Mesenchymal stem cell (in vitro differentiated cells and primary cell): ENCODE results near the gene COPZ2.
A peak's percentile ranks its signal among the peaks of the same experiment; 100 is the strongest.

Source experiments
- DNase-seq: peaks from one replicate; pipeline ENCODE4 v3.0.0-alpha.2; 2013
- H2AFZ ChIP-seq: one replicate; pipeline ENCODE4 v1.6.1; 2013; ENCODE audit warnings: low read depth, mild to moderate bottlenecking, control low read depth, inconsistent platforms, low read length, moderate library complexity
- H2AK5ac ChIP-seq: 2 replicates; pipeline ENCODE4 v1.6.1; 2013; ENCODE audit warnings: low read length, moderate library complexity, mild to moderate bottlenecking, inconsistent platforms; ENCODE audit not compliant: severe bottlenecking
- H2BK120ac ChIP-seq: one replicate; pipeline ENCODE4 v1.6.1; 2013; ENCODE audit warnings: low read depth, mild to moderate bottlenecking, inconsistent platforms, low read length, moderate library complexity
- H2BK12ac ChIP-seq, 2 experiments: one replicate each; pipeline ENCODE4 v1.6.1; 2013; ENCODE audit warnings: inconsistent platforms in 2 of 2, low read length in 2 of 2, mild to moderate bottlenecking in 2 of 2, moderate library complexity in 2 of 2, control low read depth in 1 of 2
- H2BK15ac ChIP-seq: one replicate; pipeline ENCODE4 v1.6.1; 2013; ENCODE audit warnings: mild to moderate bottlenecking, low read depth, inconsistent platforms; ENCODE audit not compliant: poor library complexity, severe bottlenecking
- H2BK5ac ChIP-seq: 2 replicates; pipeline ENCODE4 v1.6.1; 2013; ENCODE audit warnings: low read depth, mild to moderate bottlenecking, low read length, control low read depth, inconsistent platforms; ENCODE audit not compliant: poor library complexity, severe bottlenecking
- H3K14ac ChIP-seq, 2 experiments: one replicate each; pipeline ENCODE4 v1.6.1; 2013; ENCODE audit warnings: inconsistent platforms in 2 of 2, low read length in 2 of 2, control low read depth in 1 of 2, mild to moderate bottlenecking in 1 of 2, moderate library complexity in 1 of 2
- H3K18ac ChIP-seq, 2 experiments: one replicate each; pipeline ENCODE4 v1.6.1; 2013; ENCODE audit warnings: inconsistent platforms in 2 of 2, low read length in 2 of 2, control low read depth in 1 of 2, low read depth in 1 of 2, mild to moderate bottlenecking in 1 of 2
- H3K23ac ChIP-seq, 2 experiments: one replicate each; pipeline ENCODE4 v1.6.1; 2013; ENCODE audit warnings: inconsistent platforms in 2 of 2, low read length in 2 of 2, mild to moderate bottlenecking in 2 of 2, moderate library complexity in 2 of 2, control low read depth in 1 of 2
- H3K27ac ChIP-seq: 2 replicates; pipeline ENCODE4 v1.5.1; 2013; ENCODE audit warnings: mild to moderate bottlenecking, moderate library complexity, low read length, control low read depth, inconsistent platforms; ENCODE audit not compliant: poor library complexity, severe bottlenecking
- H3K27me3 ChIP-seq, 2 experiments: 2 replicates each; pipeline versions ENCODE4 v1.6.1 to v1.7.0; 2013; ENCODE audit warnings: low read length in 2 of 2, mild to moderate bottlenecking in 2 of 2, moderate library complexity in 2 of 2, control low read depth in 1 of 2, inconsistent platforms in 1 of 2; ENCODE audit not compliant: control insufficient read depth in 1 of 2, insufficient read depth in 1 of 2
- H3K36me3 ChIP-seq, 2 experiments: 2 replicates each; pipeline versions ENCODE4 v1.6.1 to v1.7.0; 2013; ENCODE audit warnings: low read length in 2 of 2, control low read depth in 1 of 2, inconsistent platforms in 1 of 2, low read depth in 1 of 2, mild to moderate bottlenecking in 1 of 2; ENCODE audit not compliant: insufficient read depth in 2 of 2, control insufficient read depth in 1 of 2
- H3K4ac ChIP-seq, 2 experiments: one replicate each; pipeline ENCODE4 v1.6.1; 2013; ENCODE audit warnings: inconsistent platforms in 2 of 2, low read length in 2 of 2, mild to moderate bottlenecking in 2 of 2, moderate library complexity in 2 of 2, control low read depth in 1 of 2, low read depth in 1 of 2
- H3K4me1 ChIP-seq: 2 replicates; pipeline ENCODE4 v1.6.1; 2013; ENCODE audit warnings: low read depth, low read length, control low read depth; ENCODE audit not compliant: control insufficient read depth, insufficient read depth
- H3K4me2 ChIP-seq: 2 replicates; pipeline ENCODE4 v1.6.1; 2013; ENCODE audit warnings: low read length, mild to moderate bottlenecking, inconsistent platforms; ENCODE audit not compliant: poor library complexity, severe bottlenecking
- H3K4me3 ChIP-seq, 2 experiments: 2 replicates each; pipeline versions ENCODE4 v1.5.1 to v1.7.0; 2013; ENCODE audit warnings: low read length in 2 of 2, mild to moderate bottlenecking in 2 of 2, control low read depth in 1 of 2, low read depth in 1 of 2; ENCODE audit not compliant: insufficient read depth in 1 of 2
- H3K79me1 ChIP-seq: replicated peaks from 2 replicates; pipeline ENCODE4 v1.6.1; 2013; ENCODE audit warnings: mild to moderate bottlenecking, control low read depth, low read length, inconsistent platforms; ENCODE audit not compliant: poor library complexity, severe bottlenecking
- H3K9ac ChIP-seq: 2 replicates; pipeline ENCODE4 v1.7.0; 2013; ENCODE audit warnings: mild to moderate bottlenecking, low read length, moderate library complexity
- H3K9me3 ChIP-seq: 2 replicates; pipeline ENCODE4 v1.7.0; 2013; ENCODE audit warnings: mild to moderate bottlenecking, low read length; ENCODE audit not compliant: control insufficient read depth
- H4K8ac ChIP-seq: one replicate; pipeline ENCODE4 v1.6.1; 2013; ENCODE audit warnings: inconsistent platforms, mild to moderate bottlenecking, low read length, moderate library complexity
- H4K91ac ChIP-seq: one replicate; pipeline ENCODE4 v1.6.1; 2013; ENCODE audit warnings: mild to moderate bottlenecking, low read length, inconsistent platforms
- WGBS: methylation state at CpG from one replicate; pipeline ENCODE4 v1.1.7; 2013; ENCODE audit warnings: mixed read lengths; 5-methylcytosine and 5-hydroxymethylcytosine counted together

Gene COPZ2

GRCh38 chr17:48056879-48057278 is 19.3 kb upstream of the COPZ2 start:
- Histone ChIP-seq H3K9me3 (no peaks in the 10 kb centered on the region), H3K27ac (no peak overlapping the region), H2BK5ac (no peak overlapping the region), H3K36me3 (peaks cover 67 to 78% of the 10 kb centered on the region in 2 experiments), H2BK15ac (no peak overlapping the region), H3K79me1 (peaks cover 41% of the 10 kb centered on the region), H2AFZ (no peak overlapping the region), H3K27me3 (no peaks in the 10 kb centered on the region), H3K4me1 (peaks cover 44% of the 10 kb centered on the region), H2AK5ac (no peak overlapping the region), H4K91ac (no peak overlapping the region), H3K9ac (no peak overlapping the region), H3K4me3 (no peak overlapping the region), H3K14ac (no peak overlapping the region), H3K4ac (no peak overlapping the region), H2BK120ac (peak overlapping the region; percentile 9), H2BK12ac (no peak overlapping the region), H3K18ac (no peak overlapping the region), H3K23ac (no peak overlapping the region), H4K8ac (no peak overlapping the region), H3K4me2 (no peak overlapping the region)
- WGBS, result 95% methylated on average over 2 of the region's 2 CpGs
- no peak for DNase-seq

DNA sequence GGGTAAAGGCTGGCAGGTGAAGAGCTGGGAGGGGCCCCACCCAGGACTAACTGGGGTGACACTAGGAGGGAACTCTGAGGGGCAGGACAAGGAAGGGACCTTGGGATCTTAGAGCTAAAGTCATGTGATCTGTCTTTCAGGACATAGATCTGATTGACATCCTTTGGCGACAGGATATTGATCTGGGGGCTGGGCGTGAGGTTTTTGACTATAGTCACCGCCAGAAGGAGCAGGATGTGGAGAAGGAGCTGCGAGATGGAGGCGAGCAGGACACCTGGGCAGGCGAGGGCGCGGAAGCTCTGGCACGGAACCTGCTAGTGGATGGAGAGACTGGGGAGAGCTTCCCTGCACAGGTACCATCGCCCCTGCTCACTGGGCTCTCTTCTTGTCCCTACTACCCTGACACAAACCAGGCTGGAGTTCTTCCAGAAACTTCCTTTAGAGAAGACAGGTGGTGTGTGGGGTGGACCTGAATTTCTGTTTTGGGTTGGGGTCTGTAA is 18.7 kb upstream of the COPZ2 start:
- Histone ChIP-seq H3K4ac (peak overlapping the region in 1 of 2 experiments; percentile 59), H2BK12ac (no peak overlapping the region), H3K4me1 (peaks cover 49% of the 10 kb centered on the region), H3K9me3 (no peaks in the 10 kb centered on the region), H2BK120ac (peak overlapping the region; percentile 30), H4K8ac (peak overlapping the region; percentile 79), H2BK15ac (no peak overlapping the region), H3K9ac (peak overlapping the region; percentile 91), H3K27me3 (no peaks in the 10 kb centered on the region), H3K4me2 (no peak overlapping the region), H2AK5ac (no peak overlapping the region), H3K27ac (no peak overlapping the region), H3K23ac (no peak overlapping the region), H3K36me3 (peaks cover 71 to 77% of the 10 kb centered on the region in 2 experiments), H3K18ac (no peak overlapping the region), H4K91ac (peak overlapping the region; percentile 78), H3K14ac (no peak overlapping the region), H2BK5ac (no peak overlapping the region), H2AFZ (no peak overlapping the region), H3K4me3 (no peak overlapping the region), H3K79me1 (peaks cover 37% of the 10 kb centered on the region)
- whole genome bisulfite sequencing, result 100% methylated on average over 9 of the region's 10 CpGs
- DNase-seq, result no peak

- Histone ChIP-seq H3K4me3 (peak overlapping the region in 1 of 2 experiments; percentile 84), H3K18ac (peak overlapping the region; percentile 4 to 60), H3K4me2 (peak overlapping the region; percentile 5), H2BK120ac (peak overlapping the region; percentile 67), H3K9ac (peak overlapping the region; percentile 91), H2BK5ac (no peak overlapping the region), H3K27ac (peak overlapping the region; percentile 13), H2BK12ac (peak overlapping the region; percentile 27 to 57), H3K14ac (no peak overlapping the region), H3K23ac (peak overlapping the region; percentile 3 to 20), H3K9me3 (no peaks in the 10 kb centered on the region), H3K4ac (peak overlapping the region; percentile 59 to 82), H3K4me1 (peaks cover 55% of the 10 kb centered on the region), H3K79me1 (peaks cover 37% of the 10 kb centered on the region), H4K8ac (no peak overlapping the region), H2AFZ (no peak overlapping the region), H2BK15ac (no peak overlapping the region), H2AK5ac (peak overlapping the region; percentile 17), H3K36me3 (peaks cover 77 to 80% of the 10 kb centered on the region in 2 experiments), H4K91ac (peak overlapping the region; percentile 78), H3K27me3 (no peaks in the 10 kb centered on the region)
- DNase-seq, result peak; percentile 92
- WGBS, result 82% methylated on average over 5 of the region's 5 CpGs
Measured at GRCh38 chr17:48055531-48056245, 18.1 kb upstream of the COPZ2 start.
